ENCODE results near the gene GNA15.

Gene GNA15

GRCh38 chr19:3106509-3107141 is 29.2 kb upstream of the GNA15 start:
- no peak for DNase-seq (ENCODE audit: low spot score)

- DNase-seq (ENCODE audit: low spot score) = no peak
These were observed 28.2 kb upstream of the GNA15 start for GRCh38 chr19:3107658-3108057.

GRCh38 chr19:3108775-3109174 is 27.1 kb upstream of the GNA15 start:
- DNase-seq (ENCODE audit: low spot score) = peak; percentile 82

GRCh38 chr19:3109491-3109890 is 26.3 kb upstream of the GNA15 start:
- no peak for DNase-seq (ENCODE audit: low spot score)

- no peak for DNase-seq (ENCODE audit: low spot score)
These were observed 25.6 kb upstream of the GNA15 start for GRCh38 chr19:3110126-3110825.

GRCh38 chr19:3111586-3112247 is 24.1 kb upstream of the GNA15 start:
- no peak for DNase-seq (ENCODE audit: low spot score)

GRCh38 chr19:3112375-3113099 is 23.3 kb upstream of the GNA15 start:
- DNase-seq (ENCODE audit: low spot score) = no peak

- DNase-seq (ENCODE audit: low spot score) = no peak
These were observed 22.5 kb upstream of the GNA15 start for GRCh38 chr19:3113100-3114017.

- no peak for DNase-seq (ENCODE audit: low spot score)
These were observed 21.7 kb upstream of the GNA15 start for GRCh38 chr19:3114018-3114726.

GRCh38 chr19:3114811-3115210 is 21.0 kb upstream of the GNA15 start:
- no peak for DNase-seq (ENCODE audit: low spot score)

- DNase-seq (ENCODE audit: low spot score) = no peak
These were observed 20.4 kb upstream of the GNA15 start for GRCh38 chr19:3115411-3115810.

- no peak for DNase-seq (ENCODE audit: low spot score)
These were observed 19.8 kb upstream of the GNA15 start for GRCh38 chr19:3115916-3116602.

GRCh38 chr19:3116621-3117020 is 19.2 kb upstream of the GNA15 start:
- no peak for DNase-seq (ENCODE audit: low spot score)

GRCh38 chr19:3117716-3118115 is 18.1 kb upstream of the GNA15 start:
- DNase-seq (ENCODE audit: low spot score) = no peak

GRCh38 chr19:3118232-3119070 is 17.4 kb upstream of the GNA15 start:
- DNase-seq (ENCODE audit: low spot score) = no peak

- DNase-seq (ENCODE audit: low spot score) = no peak
These were observed 16.7 kb upstream of the GNA15 start for GRCh38 chr19:3119071-3119595.

GRCh38 chr19:3119693-3120380 is 16.0 kb upstream of the GNA15 start:
- no peak for DNase-seq (ENCODE audit: low spot score)

- DNase-seq (ENCODE audit: low spot score) = no peak
These were observed 15.1 kb upstream of the GNA15 start for GRCh38 chr19:3120611-3121276.
